ENCODE data around the gene POU3F3. TPM values are rescaled to one million over a fixed set of nuclear protein-coding genes. Genes with fewer than 3 reads are reported as not detected.

Gene POU3F3
- polyA plus RNA-seq, 1 donor (not counting 4 experiments of a cell fraction or from before 2014, with no cell fraction given): not detected

- FAIRE-seq: no peak
- H4K20me1 ChIP-seq (ENCODE audit: control insufficient read depth, extremely low read depth, insufficient read depth, low read length): no peaks in the 10 kb centered on the region
- H3K9me1 ChIP-seq (ENCODE audit: control insufficient read depth, extremely low read depth, insufficient read depth, low read length): no peaks in the 10 kb centered on the region
- no peak for DNase-seq (ENCODE audit: low read depth, low spot score)
- peak overlapping the region; percentile 22 for H3K4me2 ChIP-seq (ENCODE audit: control insufficient read depth, extremely low read depth, insufficient read depth, low read depth, low read length)
- no peak overlapping the region for H3K27ac ChIP-seq (ENCODE audit: control insufficient read depth, insufficient read depth, low read length)
- no peaks in the 10 kb centered on the region for H3K79me2 ChIP-seq (ENCODE audit: control insufficient read depth, insufficient read depth, low read length)
- H3K9ac ChIP-seq (ENCODE audit: control insufficient read depth, extremely low read depth, insufficient read depth, low read length): no peak overlapping the region
- peaks cover 70% of the 10 kb centered on the region for H3K27me3 ChIP-seq (ENCODE audit: control insufficient read depth, extremely low read depth, insufficient read depth, low read length)
- peaks cover 2% of the 10 kb centered on the region for H3K9me3 ChIP-seq (ENCODE audit: control insufficient read depth, low read depth, low read length)
- H3K36me3 ChIP-seq (ENCODE audit: control insufficient read depth in 2 of 2, extremely low read depth in 1 of 2, insufficient read depth in 2 of 2, low read length in 2 of 2): no peaks in the 10 kb centered on the region
- H3K4me1 ChIP-seq (ENCODE audit: control insufficient read depth, extremely low read depth, insufficient read depth, low read length): no peaks in the 10 kb centered on the region
- dilution Hi-C loops (cut with MboI; ENCODE audit: extremely low pct_ligation_motif_present, low sequenced_read_pairs): no loop called here
- peak overlapping the region in 1 of 3 experiments; percentile 7 for H3K4me3 ChIP-seq (ENCODE audit: control insufficient read depth in 2 of 3, extremely low read depth in 1 of 3, insufficient read depth in 2 of 3, low read depth in 1 of 3, low read length in 3 of 3)
- H2AFZ ChIP-seq (ENCODE audit: control insufficient read depth, low read length): no peak overlapping the region
- TF ChIP-seq CTCF (optimal IDR thresholded peaks at IDR 0.05 in 1 of 3, IDR thresholded peaks at IDR 0.05 in 1 of 3, conservative IDR thresholded peaks at IDR 0.05 in 1 of 3; ENCODE audit: extremely low read depth in 1 of 3, insufficient read depth in 2 of 3, low read length in 3 of 3) (no peak), EZH2 (IDR thresholded peaks at IDR 0.05; ENCODE audit: low read length) (peak; percentile 67)
These were observed 3.5 kb downstream of the POU3F3 start for GRCh38 chr2:104857262-104858005.

- no peaks in the 10 kb centered on the region for H3K4me1 ChIP-seq (ENCODE audit: control insufficient read depth, extremely low read depth, insufficient read depth, low read length)
- no peaks in the 10 kb centered on the region for H3K79me2 ChIP-seq (ENCODE audit: control insufficient read depth, insufficient read depth, low read length)
- H3K9ac ChIP-seq (ENCODE audit: control insufficient read depth, extremely low read depth, insufficient read depth, low read length): no peak overlapping the region
- no peak overlapping the region for H3K27ac ChIP-seq (ENCODE audit: control insufficient read depth, insufficient read depth, low read length)
- no peaks in the 10 kb centered on the region for H3K36me3 ChIP-seq (ENCODE audit: control insufficient read depth in 2 of 2, extremely low read depth in 1 of 2, insufficient read depth in 2 of 2, low read length in 2 of 2)
- DNase-seq (ENCODE audit: low read depth, low spot score): no peak
- peaks cover 2% of the 10 kb centered on the region for H3K9me3 ChIP-seq (ENCODE audit: control insufficient read depth, low read depth, low read length)
- FAIRE-seq: no peak
- no peak overlapping the region for H3K4me2 ChIP-seq (ENCODE audit: control insufficient read depth, extremely low read depth, insufficient read depth, low read depth, low read length)
- H3K9me1 ChIP-seq (ENCODE audit: control insufficient read depth, extremely low read depth, insufficient read depth, low read length): no peaks in the 10 kb centered on the region
- dilution Hi-C loops (cut with MboI; ENCODE audit: extremely low pct_ligation_motif_present, low sequenced_read_pairs): no loop called here
- H4K20me1 ChIP-seq (ENCODE audit: control insufficient read depth, extremely low read depth, insufficient read depth, low read length): no peaks in the 10 kb centered on the region
- no peak overlapping the region for H2AFZ ChIP-seq (ENCODE audit: control insufficient read depth, low read length)
- peaks cover 71% of the 10 kb centered on the region for H3K27me3 ChIP-seq (ENCODE audit: control insufficient read depth, extremely low read depth, insufficient read depth, low read length)
- no peak for TF ChIP-seq CTCF (optimal IDR thresholded peaks at IDR 0.05 in 1 of 3, IDR thresholded peaks at IDR 0.05 in 1 of 3, conservative IDR thresholded peaks at IDR 0.05 in 1 of 3; ENCODE audit: extremely low read depth in 1 of 3, insufficient read depth in 2 of 3, low read length in 3 of 3)
- no peak for TF ChIP-seq EZH2 (IDR thresholded peaks at IDR 0.05; ENCODE audit: low read length)
- no peak overlapping the region for H3K4me3 ChIP-seq (ENCODE audit: control insufficient read depth in 2 of 3, extremely low read depth in 1 of 3, insufficient read depth in 2 of 3, low read depth in 1 of 3, low read length in 3 of 3)
These were observed 4.4 kb downstream of the POU3F3 start for GRCh38 chr2:104858006-104858978.

Measured in keratinocyte (primary cell).